SH-SY5Y (cell line): Measurements from ENCODE around the gene IL4R.

Experiments used
- GATA2 ChIP-seq: IDR thresholded peaks from 2 replicates; pipeline ENCODE4 v1.6.1; 2011; ENCODE audit warnings: mild to moderate bottlenecking, low read depth, low read length
- GATA3 ChIP-seq: IDR thresholded peaks from 2 replicates; pipeline ENCODE4 v1.6.1; 2011; ENCODE audit warnings: low read depth, mild to moderate bottlenecking, low read length, moderate library complexity

GRCh38 chr16:27381974-27382855, 68.4 kb downstream of the IL4R start:
- TF ChIP-seq GATA2 (no peak), GATA3 (no peak)
